ACC112 (cell line): ENCODE results near the gene LGALS4.
"Not testable (repeated sequence)": the region's sequence is repeated elsewhere in the genome, so short reads cannot be mapped to it uniquely, and the experiment has no call there.

ENCODE experiments used
- H2AFZ ChIP-seq: fragments of 200-600 bp; sonication (generic); one replicate; pipeline ENCODE4 v1.6.0; 2017; ENCODE audit warnings: antibody characterized with exemption, low read length; ENCODE audit not compliant: unreplicated experiment
- H3K27ac ChIP-seq: fragments of 200-600 bp; sonication (generic); 2 replicates; pipeline ENCODE4 v1.5.1; 2014; ENCODE audit warnings: low read depth, mild to moderate bottlenecking, antibody characterized with exemption, low read length, moderate library complexity
- H3K27me3 ChIP-seq: fragments of 200-600 bp; sonication (generic); 2 replicates; pipeline ENCODE4 v1.6.1; 2014; ENCODE audit warnings: mild to moderate bottlenecking, antibody characterized with exemption, low read length, moderate library complexity, mixed read lengths; ENCODE audit not compliant: insufficient read depth
- H3K36me3 ChIP-seq: fragments of 200-600 bp; sonication (generic); 2 replicates; pipeline ENCODE4 v1.6.1; 2016; ENCODE audit warnings: mild to moderate bottlenecking, antibody characterized with exemption, low read length, moderate library complexity, mixed read lengths; ENCODE audit not compliant: insufficient read depth
- H3K4me1 ChIP-seq: fragments of 200-600 bp; sonication (generic); one replicate; pipeline ENCODE4 v1.6.1; 2016; ENCODE audit warnings: low read length, mixed read lengths; ENCODE audit not compliant: insufficient read depth, unreplicated experiment, control insufficient read depth
- H3K4me3 ChIP-seq: fragments of 200-600 bp; sonication (generic); 2 replicates; pipeline ENCODE4 v1.5.1; 2014; ENCODE audit warnings: mild to moderate bottlenecking, low read depth, low read length
- H3K79me2 ChIP-seq: fragments of 200-600 bp; sonication (generic); one replicate; pipeline ENCODE4 v1.6.0; 2016; ENCODE audit warnings: low read length; ENCODE audit not compliant: control insufficient read depth, unreplicated experiment, insufficient read depth

LGALS4 gene

GRCh38 chr19:38781058-38781457 is 31.7 kb downstream of the LGALS4 start:
- H3K79me2 ChIP-seq: no peaks in the 10 kb centered on the region
- H3K27me3 ChIP-seq: no peaks in the 10 kb centered on the region
- H3K4me3 ChIP-seq: no peak overlapping the region
- H3K4me1 ChIP-seq: no peaks in the 10 kb centered on the region
- H3K27ac ChIP-seq: no peak overlapping the region
- no peak overlapping the region for H2AFZ ChIP-seq
- no peaks in the 10 kb centered on the region for H3K36me3 ChIP-seq

- Histone ChIP-seq H3K4me1 (no peaks in the 10 kb centered on the region), H3K36me3 (no peaks in the 10 kb centered on the region), H2AFZ (no peak overlapping the region), H3K27me3 (no peaks in the 10 kb centered on the region), H3K4me3 (no peak overlapping the region), H3K79me2 (no peaks in the 10 kb centered on the region), H3K27ac (no peak overlapping the region)
These were observed 32.3 kb downstream of the LGALS4 start for GRCh38 chr19:38780443-38780842.

- H3K4me3 ChIP-seq: no peak overlapping the region
- H3K4me1 ChIP-seq: no peaks in the 10 kb centered on the region
- no peak overlapping the region for H3K27ac ChIP-seq
- H3K79me2 ChIP-seq: no peaks in the 10 kb centered on the region
- no peaks in the 10 kb centered on the region for H3K36me3 ChIP-seq
- no peaks in the 10 kb centered on the region for H3K27me3 ChIP-seq
- no peak overlapping the region for H2AFZ ChIP-seq
These were observed 34.0 kb downstream of the LGALS4 start for GRCh38 chr19:38778733-38779132.

GRCh38 chr19:38774181-38774950 is 38.4 kb downstream of the LGALS4 start:
- Histone ChIP-seq H3K4me3 (no peak overlapping the region), H3K27ac (no peak overlapping the region), H3K4me1 (no peaks in the 10 kb centered on the region), H3K79me2 (no peaks in the 10 kb centered on the region), H2AFZ (no peak overlapping the region), H3K36me3 (no peaks in the 10 kb centered on the region), H3K27me3 (no peaks in the 10 kb centered on the region)

GRCh38 chr19:38773469-38774177 is 39.1 kb downstream of the LGALS4 start, which contains the start of gene LGALS7:
Gene LGALS7, minus strand, starts transcription at chr19:38773517. Its CDS starts 25 bp downstream, at chr19:38773492.
- H2AFZ ChIP-seq: no peak within 1 kb of the TSS
- H3K4me1 ChIP-seq: no peaks in the 10 kb centered on the region
- no peaks in the 10 kb centered on the region for H3K27me3 ChIP-seq
- H3K36me3 ChIP-seq: no peaks in the 10 kb centered on the region
- no peak within 1 kb of the TSS for H3K27ac ChIP-seq
- H3K4me3 ChIP-seq: no peak within 1 kb of the TSS
- no peaks in the 10 kb centered on the region for H3K79me2 ChIP-seq

- H3K4me1 ChIP-seq, H3K4me3 ChIP-seq, H3K79me2 ChIP-seq, H3K27me3 ChIP-seq, H3K36me3 ChIP-seq, H3K27ac ChIP-seq, H2AFZ ChIP-seq: not testable (repeated sequence)
These were observed 41.2 kb downstream of the LGALS4 start for GRCh38 chr19:38771569-38771968.

GRCh38 chr19:38770949-38771275 is 41.8 kb downstream of the LGALS4 start:
- H3K79me2 ChIP-seq, H3K27me3 ChIP-seq, H3K36me3 ChIP-seq, H3K4me1 ChIP-seq, H3K4me3 ChIP-seq, H3K27ac ChIP-seq, H2AFZ ChIP-seq: not testable (repeated sequence)

GRCh38 chr19:38770228-38770948 is 42.4 kb downstream of the LGALS4 start:
- H3K27ac ChIP-seq, H3K4me3 ChIP-seq: not testable (repeated sequence)

GRCh38 chr19:38769635-38770211 is 43.0 kb downstream of the LGALS4 start:
- Histone ChIP-seq H3K27me3 (no peaks in the 10 kb centered on the region), H2AFZ (peak overlapping the region; percentile 39), H3K4me3 (no peak overlapping the region; the same call in 1 of the 2 replicates), H3K36me3 (no peaks in the 10 kb centered on the region), H3K79me2 (no peaks in the 10 kb centered on the region), H3K4me1 (no peaks in the 10 kb centered on the region), H3K27ac (no peak overlapping the region)

More at GRCh38 chr19:38770228-38770948, 42.4 kb downstream of the LGALS4 start:
- H3K36me3 ChIP-seq, H3K4me1 ChIP-seq, H3K79me2 ChIP-seq, H2AFZ ChIP-seq, H3K27me3 ChIP-seq: not testable (repeated sequence)

GRCh38 chr19:38766276-38767047 is 46.3 kb downstream of the LGALS4 start:
- no peaks in the 10 kb centered on the region for H3K36me3 ChIP-seq
- H3K27me3 ChIP-seq: no peaks in the 10 kb centered on the region

More at GRCh38 chr19:38766276-38767047, 46.3 kb downstream of the LGALS4 start:
- no peak overlapping the region for H3K4me3 ChIP-seq
- H3K4me1 ChIP-seq: no peaks in the 10 kb centered on the region
- no peak overlapping the region for H2AFZ ChIP-seq
- no peaks in the 10 kb centered on the region for H3K79me2 ChIP-seq
- no peak overlapping the region for H3K27ac ChIP-seq
